Ishikawa (cell line): Measurements from ENCODE around the gene TDRD5.

Experiments used
- EP300 ChIP-seq: IDR thresholded peaks from 2 replicates; pipeline ENCODE4 v1.6.1; 2012; ENCODE audit warnings: borderline replicate concordance
- TAF1 ChIP-seq: IDR thresholded peaks from 2 replicates; pipeline ENCODE4 v1.6.1; 2012; ENCODE audit warnings: low read depth, mild to moderate bottlenecking
- TEAD4 ChIP-seq: IDR thresholded peaks from 2 replicates; pipeline ENCODE4 v1.6.1; 2012
- YY1 ChIP-seq: IDR thresholded peaks from 2 replicates; pipeline ENCODE4 v1.6.1; 2012; ENCODE audit warnings: low read depth
- TF ChIP-seq, protein P1 (sequence below): IDR thresholded peaks from 2 replicates; pipeline ENCODE4 v1.6.1; 2012
- TF ChIP-seq, protein P2 (sequence below): IDR thresholded peaks from 2 replicates; pipeline ENCODE4 v1.6.1; 2012; ENCODE audit warnings: low read depth, mild to moderate bottlenecking

DNA sequence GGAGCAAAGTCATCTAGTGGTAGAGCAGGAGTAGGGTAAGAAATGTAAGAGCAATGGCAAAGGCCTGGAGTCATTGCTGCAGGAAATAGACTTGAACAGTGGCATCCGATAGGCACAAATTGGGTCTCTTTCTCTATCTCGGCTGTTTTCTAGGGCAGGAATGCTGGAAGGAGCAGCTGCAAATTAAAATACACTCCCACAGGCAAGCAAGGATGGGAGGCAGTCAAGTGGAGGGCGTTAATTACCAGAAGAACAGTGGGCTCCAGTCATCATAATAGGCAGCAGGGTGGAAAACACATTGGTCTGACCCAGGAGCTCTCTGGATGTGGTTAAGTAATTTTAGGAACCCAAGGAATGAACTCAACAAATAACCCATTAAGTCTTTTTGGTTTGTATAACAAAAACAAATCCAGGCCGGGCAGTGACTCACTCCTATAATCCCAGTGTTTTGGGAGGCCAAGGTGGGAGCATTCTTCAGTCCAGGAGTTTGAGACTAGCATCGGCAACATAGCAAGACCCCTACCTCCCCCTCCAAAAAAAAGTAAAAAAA, 7.8 kb upstream of the TDRD5 start:
- TF ChIP-seq, protein P1, sequence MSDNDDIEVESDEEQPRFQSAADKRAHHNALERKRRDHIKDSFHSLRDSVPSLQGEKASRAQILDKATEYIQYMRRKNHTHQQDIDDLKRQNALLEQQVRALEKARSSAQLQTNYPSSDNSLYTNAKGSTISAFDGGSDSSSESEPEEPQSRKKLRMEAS, result no peak
- TF ChIP-seq TAF1 (no peak), YY1 (no peak), TEAD4 (no peak), EP300 (no peak)
- TF ChIP-seq, protein P2, sequence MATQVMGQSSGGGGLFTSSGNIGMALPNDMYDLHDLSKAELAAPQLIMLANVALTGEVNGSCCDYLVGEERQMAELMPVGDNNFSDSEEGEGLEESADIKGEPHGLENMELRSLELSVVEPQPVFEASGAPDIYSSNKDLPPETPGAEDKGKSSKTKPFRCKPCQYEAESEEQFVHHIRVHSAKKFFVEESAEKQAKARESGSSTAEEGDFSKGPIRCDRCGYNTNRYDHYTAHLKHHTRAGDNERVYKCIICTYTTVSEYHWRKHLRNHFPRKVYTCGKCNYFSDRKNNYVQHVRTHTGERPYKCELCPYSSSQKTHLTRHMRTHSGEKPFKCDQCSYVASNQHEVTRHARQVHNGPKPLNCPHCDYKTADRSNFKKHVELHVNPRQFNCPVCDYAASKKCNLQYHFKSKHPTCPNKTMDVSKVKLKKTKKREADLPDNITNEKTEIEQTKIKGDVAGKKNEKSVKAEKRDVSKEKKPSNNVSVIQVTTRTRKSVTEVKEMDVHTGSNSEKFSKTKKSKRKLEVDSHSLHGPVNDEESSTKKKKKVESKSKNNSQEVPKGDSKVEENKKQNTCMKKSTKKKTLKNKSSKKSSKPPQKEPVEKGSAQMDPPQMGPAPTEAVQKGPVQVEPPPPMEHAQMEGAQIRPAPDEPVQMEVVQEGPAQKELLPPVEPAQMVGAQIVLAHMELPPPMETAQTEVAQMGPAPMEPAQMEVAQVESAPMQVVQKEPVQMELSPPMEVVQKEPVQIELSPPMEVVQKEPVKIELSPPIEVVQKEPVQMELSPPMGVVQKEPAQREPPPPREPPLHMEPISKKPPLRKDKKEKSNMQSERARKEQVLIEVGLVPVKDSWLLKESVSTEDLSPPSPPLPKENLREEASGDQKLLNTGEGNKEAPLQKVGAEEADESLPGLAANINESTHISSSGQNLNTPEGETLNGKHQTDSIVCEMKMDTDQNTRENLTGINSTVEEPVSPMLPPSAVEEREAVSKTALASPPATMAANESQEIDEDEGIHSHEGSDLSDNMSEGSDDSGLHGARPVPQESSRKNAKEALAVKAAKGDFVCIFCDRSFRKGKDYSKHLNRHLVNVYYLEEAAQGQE, result no peak
